NCI-H2196 treated with DMSO at 0.1 percent for 48 hours (cell line): ENCODE measurements around the gene HDHD5.

Experiments
- DNase-seq: peaks from one replicate; lab custom pipeline; 2025; ENCODE audit not compliant: unreplicated experiment; lab: John Stamatoyannopoulos, UW

Gene HDHD5

GRCh38 chr22:17120711-17121232, 38.3 kb downstream of the HDHD5 start:
- no peak for DNase-seq

DNA sequence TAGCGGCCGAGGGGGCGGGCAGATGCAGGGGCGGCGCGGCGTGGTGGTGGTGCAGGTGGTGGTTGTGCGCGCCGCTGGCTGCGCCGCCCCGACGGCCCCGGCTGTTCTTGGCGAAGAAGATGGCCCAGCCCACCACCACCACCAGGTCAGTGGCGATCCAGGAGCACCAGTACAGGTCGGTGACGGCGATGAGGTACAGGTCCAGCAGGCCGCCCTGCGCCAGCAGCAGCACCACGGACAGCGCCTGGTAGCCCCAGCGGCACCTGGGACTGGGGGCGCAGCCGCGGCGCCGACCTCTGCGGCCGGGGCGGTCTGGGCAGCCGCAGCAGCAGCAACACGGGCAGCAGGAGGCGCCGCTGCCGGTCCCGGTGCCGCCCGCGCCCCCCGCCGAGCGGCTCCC, 38.8 kb downstream of the HDHD5 start:
- no peak for DNase-seq

DNA sequence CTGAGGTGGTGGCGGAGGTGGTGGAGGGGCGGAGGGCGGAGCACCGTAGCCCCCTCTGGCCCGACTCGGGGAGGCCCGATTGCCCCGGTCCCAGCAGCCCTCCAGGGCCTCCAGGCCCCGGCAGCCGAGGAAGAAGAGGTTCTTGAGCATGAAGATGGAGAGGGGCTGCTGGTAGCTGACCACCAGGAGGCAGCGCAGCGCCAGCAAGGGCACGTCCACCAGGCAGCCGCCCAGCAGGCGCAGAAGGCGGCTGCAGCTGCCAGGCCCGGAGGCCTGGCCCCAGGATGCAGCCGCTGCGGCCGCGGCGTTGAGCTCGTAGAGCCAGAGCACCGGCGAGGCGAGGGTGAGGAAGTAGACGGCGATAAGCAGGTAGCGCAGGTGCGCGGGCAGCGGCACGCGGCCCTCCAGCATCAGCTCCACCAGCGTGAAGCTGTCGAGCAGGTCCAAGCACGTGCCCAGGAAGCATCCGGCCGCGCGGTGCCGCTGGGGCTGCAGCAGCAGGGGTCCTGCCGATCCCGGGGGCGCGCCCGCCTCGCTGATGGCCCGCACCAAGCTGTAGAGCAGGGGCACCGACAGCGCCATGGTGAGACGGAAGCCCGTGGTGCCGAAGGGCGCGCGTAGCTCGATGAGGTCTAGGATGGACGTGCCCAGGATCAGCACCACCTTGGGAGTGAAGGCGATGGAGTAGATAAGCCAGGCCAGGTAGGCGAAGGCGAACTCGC, 39.4 kb downstream of the HDHD5 start:
- DNase-seq, result no peak

DNA sequence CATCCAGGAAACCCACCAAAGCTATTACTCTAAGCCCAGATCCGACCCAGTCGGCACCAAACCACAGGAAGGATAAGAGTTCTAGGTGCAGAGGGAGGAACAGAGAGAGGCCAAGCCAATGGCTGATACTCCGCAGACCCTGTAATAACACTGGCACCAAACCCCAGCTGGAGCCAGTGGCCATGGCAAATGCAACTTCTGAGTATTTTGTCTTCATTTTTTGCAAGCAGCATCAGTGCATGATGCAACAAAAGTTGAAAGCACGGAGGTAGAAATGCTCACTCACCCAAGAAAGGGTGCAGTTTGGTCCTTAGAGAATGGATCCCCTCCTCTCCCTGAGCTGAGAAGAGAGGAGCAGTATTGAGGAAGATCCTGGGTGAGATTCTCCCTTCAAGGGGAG, 40.7 kb downstream of the HDHD5 start:
- no peak for DNase-seq

GRCh38 chr22:17117890-17118289, 41.2 kb downstream of the HDHD5 start:
- no peak for DNase-seq

- no peak for DNase-seq
Observed at GRCh38 chr22:17117400-17117799, 41.7 kb downstream of the HDHD5 start.

DNA sequence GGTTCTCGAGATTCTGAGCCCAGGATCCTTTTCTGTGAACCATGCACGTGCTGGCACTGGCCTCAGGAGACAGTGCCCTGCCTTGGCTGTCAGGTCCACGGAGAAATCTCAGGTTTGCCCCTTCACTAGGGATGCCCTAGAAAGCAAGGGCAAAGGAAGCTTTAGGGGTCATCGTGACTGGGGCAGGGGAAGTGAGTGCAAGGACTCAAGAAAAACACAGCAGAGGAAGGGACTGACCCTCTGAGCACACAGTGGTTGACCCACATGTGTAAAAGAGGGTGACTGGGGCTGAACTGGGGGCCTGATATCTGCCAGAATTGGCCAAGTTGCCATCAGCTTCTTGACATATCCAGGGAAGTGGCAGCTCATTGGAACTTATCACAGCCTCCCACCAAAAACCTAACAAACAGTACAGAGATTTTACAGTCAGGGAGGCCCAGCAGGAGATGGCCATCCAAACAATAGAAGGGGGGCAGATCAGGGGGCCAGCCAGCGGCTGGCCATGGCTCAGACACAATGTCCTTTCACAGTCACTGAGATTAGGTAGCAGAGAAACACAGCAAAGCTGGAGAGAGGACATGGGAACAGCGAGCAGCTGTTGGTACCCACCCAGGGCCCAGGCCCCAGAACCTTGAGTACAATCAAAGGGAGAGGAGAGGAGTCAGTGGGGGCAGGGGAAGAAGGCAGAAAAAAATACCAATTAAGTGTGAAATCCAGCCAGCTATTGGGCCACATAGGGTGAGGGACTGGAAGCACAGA, 42.3 kb downstream of the HDHD5 start:
- no peak for DNase-seq

DNA sequence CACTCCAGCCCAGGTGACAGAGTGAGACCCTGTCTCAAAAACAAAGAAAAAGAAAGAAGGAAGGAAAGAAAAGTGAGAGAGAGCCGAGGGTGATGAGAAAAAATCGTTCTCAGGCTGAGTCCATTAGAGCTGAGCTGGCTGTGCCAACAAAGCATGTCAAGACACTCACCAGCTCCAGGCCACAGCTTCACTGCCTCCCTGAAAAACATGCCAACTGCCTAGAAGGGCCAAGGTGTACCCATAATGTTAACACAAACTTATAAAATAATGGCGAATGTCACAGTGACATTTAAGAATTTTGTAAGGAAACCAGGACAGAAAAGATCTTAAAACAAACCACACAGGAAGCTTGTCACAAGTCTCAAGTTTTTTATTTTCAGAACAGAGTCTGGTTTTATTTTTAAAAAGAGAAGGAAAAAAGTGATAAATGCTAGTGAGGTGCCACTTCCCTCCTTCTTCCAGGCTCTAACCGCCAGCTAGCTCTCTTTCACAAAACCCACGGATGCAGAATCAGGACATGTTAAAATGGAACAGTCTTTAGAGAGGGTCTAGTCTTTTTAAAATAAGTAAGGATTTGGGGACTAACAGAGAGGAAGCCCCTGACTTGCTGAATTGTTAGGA, 43.0 kb downstream of the HDHD5 start:
- no peak for DNase-seq

GRCh38 chr22:17115236-17115635, 43.8 kb downstream of the HDHD5 start:
- no peak for DNase-seq

GRCh38 chr22:17114898-17115235, 44.2 kb downstream of the HDHD5 start:
- no peak for DNase-seq

- DNase-seq, result no peak
Observed at GRCh38 chr22:17114173-17114897, 44.7 kb downstream of the HDHD5 start.

- no peak for DNase-seq
Observed at GRCh38 chr22:17113600-17113999, 45.5 kb downstream of the HDHD5 start.

DNA sequence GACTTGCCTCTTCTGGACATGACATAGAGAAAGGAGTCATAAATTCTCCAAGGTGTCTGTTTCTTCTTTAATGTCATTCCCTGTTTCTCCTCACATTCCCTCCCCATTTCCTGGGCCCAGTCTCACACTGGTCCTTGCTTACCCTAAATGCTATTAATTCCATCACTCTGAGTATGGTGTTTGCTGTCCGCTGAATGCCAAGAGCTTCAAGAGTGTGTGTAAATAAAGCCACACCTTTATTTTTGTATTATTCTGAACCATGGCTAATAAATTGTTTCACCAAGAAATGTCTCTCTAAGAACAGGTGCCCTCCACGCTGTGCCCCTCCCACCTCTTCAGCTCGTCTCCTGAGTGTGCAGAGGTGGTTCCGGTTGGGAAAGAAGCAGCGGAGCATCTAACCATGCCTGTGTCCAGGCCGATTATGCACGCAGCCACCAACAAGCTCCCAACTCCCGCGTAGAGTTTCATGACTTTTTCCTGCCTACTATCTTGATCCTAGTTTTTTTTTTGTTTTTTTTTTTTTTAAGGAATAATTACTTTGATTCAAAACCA, 46.5 kb downstream of the HDHD5 start:
- no peak for DNase-seq

DNA sequence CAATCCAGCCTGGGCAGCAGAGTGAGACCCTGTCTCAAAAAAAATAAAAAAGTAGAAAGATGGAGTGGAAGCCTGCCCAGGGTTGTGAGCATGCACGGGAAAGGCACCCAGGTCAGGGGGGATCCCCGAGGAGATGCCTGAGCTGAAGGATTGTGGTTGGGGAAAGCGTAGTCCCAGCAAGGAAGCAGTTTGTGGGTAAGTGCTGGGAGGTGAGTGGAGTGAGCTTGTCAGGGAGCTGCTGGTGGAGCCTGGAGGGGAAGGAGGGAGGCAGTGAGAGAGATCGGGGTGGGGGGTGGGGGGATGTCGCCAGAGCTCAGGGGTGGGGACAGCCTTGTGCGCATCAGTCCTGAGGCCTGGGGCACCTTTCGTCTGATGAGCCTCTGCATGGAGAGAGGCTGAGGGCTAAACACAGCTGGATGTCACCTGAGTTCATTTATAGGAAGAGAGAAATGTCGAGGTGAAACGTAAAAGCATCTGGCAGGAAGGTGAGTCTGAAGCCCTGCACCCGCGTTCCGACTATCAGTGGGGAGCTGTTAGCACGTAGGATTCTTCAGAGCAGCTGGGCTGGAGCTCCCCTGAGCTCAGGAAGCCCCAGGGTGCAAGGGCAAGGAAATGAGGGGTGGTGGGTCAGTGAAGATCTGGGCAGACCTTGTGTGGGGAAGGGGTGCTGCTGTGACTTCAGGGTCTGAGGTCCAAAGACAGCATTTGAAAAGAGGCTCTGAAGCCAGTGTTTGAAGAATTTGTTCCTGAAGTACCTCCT, 48.1 kb downstream of the HDHD5 start:
- DNase-seq, result no peak

DNA sequence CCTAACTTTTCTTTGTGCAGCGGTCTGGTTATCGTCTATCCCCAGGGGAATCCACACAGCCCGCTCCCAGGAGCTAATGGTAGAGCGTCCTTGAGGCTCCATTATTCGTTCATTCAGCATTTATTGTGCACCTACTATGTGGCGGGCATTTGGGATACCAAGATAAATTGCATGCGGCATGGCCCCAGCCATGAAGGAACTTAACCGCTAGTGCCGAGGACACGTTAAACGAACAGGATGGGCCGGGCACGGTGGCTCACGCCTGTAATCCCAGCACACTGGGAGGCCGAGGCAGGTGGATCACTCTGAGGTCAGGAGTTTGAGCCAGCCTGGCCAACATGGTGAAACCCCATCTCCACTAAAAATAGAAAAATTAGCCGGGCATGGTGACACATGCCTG, 49.1 kb downstream of the HDHD5 start:
- no peak for DNase-seq

DNA sequence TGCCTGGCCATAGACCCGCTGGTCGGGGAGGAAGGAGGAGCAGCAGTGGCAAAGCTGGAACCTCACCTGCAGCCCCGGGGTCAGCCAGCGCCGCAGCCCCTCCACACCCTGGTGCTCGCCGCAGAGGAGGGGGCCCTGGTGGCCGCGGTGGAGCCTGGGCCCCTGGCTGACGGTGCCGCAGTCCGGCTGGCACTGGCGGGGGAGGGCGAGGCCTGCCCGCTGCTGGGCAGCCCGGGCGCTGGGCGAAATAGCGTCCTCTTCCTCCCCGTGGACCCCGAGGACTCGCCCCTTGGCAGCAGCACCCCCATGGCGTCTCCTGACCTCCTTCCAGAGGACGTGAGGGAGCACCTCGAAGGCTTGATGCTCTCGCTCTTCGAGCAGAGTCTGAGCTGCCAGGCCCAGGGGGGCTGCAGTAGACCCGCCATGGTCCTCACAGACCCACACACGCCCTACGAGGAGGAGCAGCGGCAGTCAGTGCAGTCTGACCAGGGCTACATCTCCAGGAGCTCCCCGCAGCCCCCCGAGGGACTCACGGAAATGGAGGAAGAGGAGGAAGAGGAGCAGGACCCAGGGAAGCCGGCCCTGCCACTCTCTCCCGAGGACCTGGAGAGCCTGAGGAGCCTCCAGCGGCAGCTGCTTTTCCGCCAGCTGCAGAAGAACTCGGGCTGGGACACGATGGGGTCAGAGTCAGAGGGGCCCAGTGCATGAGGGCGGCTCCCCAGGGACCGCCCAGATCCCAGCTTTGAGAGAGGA, 49.8 kb downstream of the HDHD5 start:
- no peak for DNase-seq

GRCh38 chr22:17108256-17109112, 50.6 kb downstream of the HDHD5 start:
- no peak for DNase-seq

DNA sequence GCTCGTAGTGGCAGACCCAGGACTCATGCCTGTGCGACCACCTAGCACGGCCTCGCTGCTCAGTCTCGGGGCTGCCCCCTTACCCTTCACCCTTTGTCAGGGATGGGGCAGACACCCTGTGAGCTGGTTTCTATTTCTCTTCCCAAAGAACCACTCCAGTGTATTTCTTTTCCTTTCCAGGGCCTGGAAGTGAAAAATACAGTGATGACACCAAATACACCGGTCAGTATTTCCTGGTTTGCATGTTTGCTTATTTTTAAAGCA, 51.6 kb downstream of the HDHD5 start:
- no peak for DNase-seq
